GM21717 (cell line): Measurements from ENCODE around the gene ITFG2.
"Not testable (repeated sequence)": the region's sequence is repeated elsewhere in the genome, so short reads cannot be mapped to it uniquely, and the experiment has no call there.

Experiments
- ATAC-seq: cut with Tn5 transposase; IDR thresholded peaks from one replicate; pipeline ENCODE4 v1.9.1; 2021; ENCODE audit warnings: mild to moderate bottlenecking, moderate library complexity; ENCODE audit not compliant: unreplicated experiment

Gene ITFG2

GRCh38 chr12:2812290-2813213, at the start of gene ITFG2:
Gene ITFG2 (plus strand): TSS chr12:2812668. CDS start chr12:2812761, 93 bp downstream.
- peak; percentile 95 for ATAC-seq

GRCh38 chr12:2764398-2764797, 48.1 kb upstream of the ITFG2 start:
- ATAC-seq = no peak

GRCh38 chr12:2765052-2765451, 47.4 kb upstream of the ITFG2 start:
- no peak for ATAC-seq

- no peak for ATAC-seq
These were observed 46.9 kb upstream of the ITFG2 start for GRCh38 chr12:2765608-2766007.

GRCh38 chr12:2768224-2768961, 44.1 kb upstream of the ITFG2 start:
- ATAC-seq = no peak

- ATAC-seq = no peak
These were observed 42.5 kb upstream of the ITFG2 start for GRCh38 chr12:2769866-2770533.

- not testable (repeated sequence) for ATAC-seq
These were observed 41.9 kb upstream of the ITFG2 start for GRCh38 chr12:2770544-2770943.

GRCh38 chr12:2772370-2772769, 40.1 kb upstream of the ITFG2 start:
- ATAC-seq = no peak

GRCh38 chr12:2773199-2773875, 39.1 kb upstream of the ITFG2 start:
- no peak for ATAC-seq

GRCh38 chr12:2775431-2775830, 37.0 kb upstream of the ITFG2 start:
- ATAC-seq = no peak

- no peak for ATAC-seq
These were observed 36.2 kb upstream of the ITFG2 start for GRCh38 chr12:2776129-2776806.

GRCh38 chr12:2779281-2779680, 33.2 kb upstream of the ITFG2 start:
- no peak for ATAC-seq

GRCh38 chr12:2783936-2784600, 28.4 kb upstream of the ITFG2 start:
- no peak for ATAC-seq

- no peak for ATAC-seq
These were observed 27.5 kb upstream of the ITFG2 start for GRCh38 chr12:2785017-2785416.

- ATAC-seq = no peak
These were observed 21.4 kb upstream of the ITFG2 start for GRCh38 chr12:2791089-2791488.

GRCh38 chr12:2792671-2793500, 19.6 kb upstream of the ITFG2 start:
- ATAC-seq = no peak

- ATAC-seq = no peak
These were observed 18.9 kb upstream of the ITFG2 start for GRCh38 chr12:2793561-2793960.

GRCh38 chr12:2794191-2794735, 18.2 kb upstream of the ITFG2 start:
- ATAC-seq = peak; percentile 2
